ENCODE results near the gene PFAS.

DNA sequence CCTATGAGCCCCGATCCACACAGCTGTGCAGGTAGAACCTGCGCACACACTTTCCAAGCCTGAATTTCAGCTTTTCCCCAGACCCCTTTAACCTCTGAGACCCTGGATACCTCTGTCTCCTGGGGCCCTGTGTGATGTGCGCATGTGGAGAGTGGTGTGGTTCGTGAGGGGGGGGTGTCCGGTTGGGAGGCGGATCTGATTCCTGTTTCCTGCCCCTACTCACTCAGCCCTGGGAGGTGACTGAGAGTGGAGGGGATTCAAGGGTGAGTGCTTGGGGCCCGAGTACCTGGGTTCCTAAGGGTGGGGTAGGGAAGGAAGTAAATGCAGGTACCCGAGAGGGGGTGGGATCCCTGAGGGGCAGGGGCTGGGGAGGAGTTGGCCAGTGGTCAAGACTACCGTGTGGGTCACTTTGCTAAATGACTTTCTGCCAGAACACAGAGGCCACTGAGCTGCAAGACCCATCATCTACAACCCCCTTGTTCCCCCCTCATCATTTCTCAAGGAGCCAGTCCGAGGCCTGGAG lies 61.6 kb downstream of the PFAS start:
- TF ChIP-seq, protein P1, sequence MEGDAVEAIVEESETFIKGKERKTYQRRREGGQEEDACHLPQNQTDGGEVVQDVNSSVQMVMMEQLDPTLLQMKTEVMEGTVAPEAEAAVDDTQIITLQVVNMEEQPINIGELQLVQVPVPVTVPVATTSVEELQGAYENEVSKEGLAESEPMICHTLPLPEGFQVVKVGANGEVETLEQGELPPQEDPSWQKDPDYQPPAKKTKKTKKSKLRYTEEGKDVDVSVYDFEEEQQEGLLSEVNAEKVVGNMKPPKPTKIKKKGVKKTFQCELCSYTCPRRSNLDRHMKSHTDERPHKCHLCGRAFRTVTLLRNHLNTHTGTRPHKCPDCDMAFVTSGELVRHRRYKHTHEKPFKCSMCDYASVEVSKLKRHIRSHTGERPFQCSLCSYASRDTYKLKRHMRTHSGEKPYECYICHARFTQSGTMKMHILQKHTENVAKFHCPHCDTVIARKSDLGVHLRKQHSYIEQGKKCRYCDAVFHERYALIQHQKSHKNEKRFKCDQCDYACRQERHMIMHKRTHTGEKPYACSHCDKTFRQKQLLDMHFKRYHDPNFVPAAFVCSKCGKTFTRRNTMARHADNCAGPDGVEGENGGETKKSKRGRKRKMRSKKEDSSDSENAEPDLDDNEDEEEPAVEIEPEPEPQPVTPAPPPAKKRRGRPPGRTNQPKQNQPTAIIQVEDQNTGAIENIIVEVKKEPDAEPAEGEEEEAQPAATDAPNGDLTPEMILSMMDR (IDR thresholded peaks at IDR 0.05; ENCODE audit: insufficient read depth, low read depth, low read length): no peak
- TF ChIP-seq EZH2 (IDR thresholded peaks at IDR 0.05; ENCODE audit: insufficient read depth, low read length): no peak

All from astrocyte (in vitro differentiated cells and primary cell).